PC-3 (cell line): Measurements from ENCODE around the gene SCIN.

ENCODE experiments used
- CTCF ChIP-seq: fragments of 300-600 bp; sonication (generic); conservative IDR thresholded peaks from 2 replicates; pipeline ENCODE4 v1.5.1; 2017; ENCODE audit warnings: antibody characterized with exemption, low read depth, mild to moderate bottlenecking, low read length
- EZH2 ChIP-seq: fragments of 300-600 bp; sonication (generic); IDR thresholded peaks from one replicate; pipeline ENCODE4 v1.6.1; 2017; ENCODE audit warnings: antibody characterized with exemption, mild to moderate bottlenecking, low read length; ENCODE audit not compliant: unreplicated experiment
- EZH2phosphoT487 ChIP-seq: fragments of 300-600 bp; sonication (generic); IDR thresholded peaks from 2 replicates; pipeline ENCODE4 v1.6.1; 2018; ENCODE audit warnings: mild to moderate bottlenecking, antibody characterized with exemption, low read length, borderline replicate concordance

- no peak for TF ChIP-seq CTCF
- TF ChIP-seq EZH2: no peak
- TF ChIP-seq EZH2phosphoT487: no peak
These were observed 15.6 kb upstream of the SCIN start for GRCh38 chr7:12554872-12555271.
